GM12873 (cell line): ENCODE data around the gene KCNA2.

Experiments used
- TF ChIP-seq, protein P1 (sequence below): IDR thresholded peaks from 2 replicates; pipeline ENCODE4 v1.5.1; 2012; ENCODE audit warnings: low read depth, mild to moderate bottlenecking, moderate library complexity, low read length, control low read depth; ENCODE audit not compliant: insufficient read depth; ENCODE audit errors: missing control alignments

Gene KCNA2

GRCh38 chr1:110565565-110565964 is 40.6 kb downstream of the KCNA2 start:
- TF ChIP-seq, protein P1, sequence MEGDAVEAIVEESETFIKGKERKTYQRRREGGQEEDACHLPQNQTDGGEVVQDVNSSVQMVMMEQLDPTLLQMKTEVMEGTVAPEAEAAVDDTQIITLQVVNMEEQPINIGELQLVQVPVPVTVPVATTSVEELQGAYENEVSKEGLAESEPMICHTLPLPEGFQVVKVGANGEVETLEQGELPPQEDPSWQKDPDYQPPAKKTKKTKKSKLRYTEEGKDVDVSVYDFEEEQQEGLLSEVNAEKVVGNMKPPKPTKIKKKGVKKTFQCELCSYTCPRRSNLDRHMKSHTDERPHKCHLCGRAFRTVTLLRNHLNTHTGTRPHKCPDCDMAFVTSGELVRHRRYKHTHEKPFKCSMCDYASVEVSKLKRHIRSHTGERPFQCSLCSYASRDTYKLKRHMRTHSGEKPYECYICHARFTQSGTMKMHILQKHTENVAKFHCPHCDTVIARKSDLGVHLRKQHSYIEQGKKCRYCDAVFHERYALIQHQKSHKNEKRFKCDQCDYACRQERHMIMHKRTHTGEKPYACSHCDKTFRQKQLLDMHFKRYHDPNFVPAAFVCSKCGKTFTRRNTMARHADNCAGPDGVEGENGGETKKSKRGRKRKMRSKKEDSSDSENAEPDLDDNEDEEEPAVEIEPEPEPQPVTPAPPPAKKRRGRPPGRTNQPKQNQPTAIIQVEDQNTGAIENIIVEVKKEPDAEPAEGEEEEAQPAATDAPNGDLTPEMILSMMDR, result no peak

DNA sequence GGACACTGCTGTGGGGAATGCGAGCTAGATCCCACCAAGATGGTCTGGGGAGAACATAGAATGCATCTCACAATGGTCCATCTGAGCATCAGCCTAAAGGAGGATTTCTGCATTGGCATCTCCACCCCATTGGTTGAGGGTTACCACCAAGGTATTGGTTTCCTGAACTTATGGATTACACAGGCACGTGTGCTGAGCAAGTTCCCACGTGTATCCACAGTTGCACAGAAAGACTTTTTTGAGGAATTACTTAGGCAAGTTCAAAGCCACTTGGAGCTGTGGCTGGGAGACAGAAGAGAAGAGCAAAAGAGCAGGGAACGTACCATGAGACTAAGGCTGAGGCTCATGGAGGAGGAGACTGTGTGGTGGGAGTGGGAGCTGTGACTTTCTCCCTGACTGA is 43.1 kb downstream of the KCNA2 start:
- TF ChIP-seq, protein P1, result no peak

DNA sequence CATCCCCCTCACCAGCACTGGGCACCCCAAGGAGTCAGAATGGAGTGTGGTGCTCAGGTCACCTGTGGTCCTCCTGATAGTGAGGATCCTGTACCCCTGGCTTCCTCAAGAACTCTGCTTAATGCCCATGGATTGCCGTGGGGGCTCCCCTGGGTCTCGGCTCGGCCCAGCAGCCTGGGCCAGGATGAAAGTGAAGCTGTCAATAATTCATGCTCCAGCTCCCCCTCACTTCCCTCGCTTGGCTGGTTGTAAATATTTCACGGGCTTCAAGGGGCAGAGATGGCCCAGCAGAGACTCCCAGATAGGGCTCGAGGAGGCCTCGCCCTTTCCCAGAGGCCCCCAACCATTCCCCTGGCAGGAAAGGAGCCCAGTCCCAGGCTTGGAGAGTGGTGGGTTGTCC is 44.6 kb downstream of the KCNA2 start:
- TF ChIP-seq, protein P1, result no peak

- TF ChIP-seq, protein P1, result no peak
Measured at GRCh38 chr1:110559157-110559556, 47.0 kb downstream of the KCNA2 start.

DNA sequence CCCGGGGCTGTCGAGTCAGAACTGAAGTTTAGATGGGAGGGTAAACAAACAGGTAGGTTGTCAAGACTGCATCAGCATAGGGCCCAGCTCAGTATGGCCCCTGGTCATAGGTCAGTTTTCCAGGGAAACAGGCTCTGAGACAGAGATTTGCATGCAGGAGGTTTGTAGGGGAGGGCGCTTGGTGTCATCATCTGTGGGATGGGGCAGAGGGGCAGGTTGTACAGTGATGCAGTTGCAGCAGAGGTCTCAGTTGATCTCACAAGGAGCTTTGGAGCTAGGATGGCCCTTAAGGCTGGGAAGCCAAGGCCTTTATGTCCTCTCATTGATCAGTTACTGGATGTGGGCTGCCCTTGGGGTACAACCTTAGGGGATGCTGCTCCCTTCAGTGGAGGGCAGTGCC is 48.7 kb downstream of the KCNA2 start:
- TF ChIP-seq, protein P1, result no peak

- TF ChIP-seq, protein P1, result no peak
Measured at GRCh38 chr1:110556471-110556807, 49.7 kb downstream of the KCNA2 start.

- TF ChIP-seq, protein P1, result no peak
Measured at GRCh38 chr1:110555807-110556470, 50.2 kb downstream of the KCNA2 start.
